Measurements from ENCODE around the gene TEX14. TPM values are rescaled to one million over a fixed set of nuclear protein-coding genes. Genes with fewer than 3 reads are reported as not detected.

TEX14 gene
- total RNA-seq, 1 donor from 2014 or later, result not detected

- no peak for TF ChIP-seq CTCF (IDR thresholded peaks at IDR 0.05)
These were observed 75.8 kb downstream of the TEX14 start for GRCh38 chr17:58615768-58616659.

DNA sequence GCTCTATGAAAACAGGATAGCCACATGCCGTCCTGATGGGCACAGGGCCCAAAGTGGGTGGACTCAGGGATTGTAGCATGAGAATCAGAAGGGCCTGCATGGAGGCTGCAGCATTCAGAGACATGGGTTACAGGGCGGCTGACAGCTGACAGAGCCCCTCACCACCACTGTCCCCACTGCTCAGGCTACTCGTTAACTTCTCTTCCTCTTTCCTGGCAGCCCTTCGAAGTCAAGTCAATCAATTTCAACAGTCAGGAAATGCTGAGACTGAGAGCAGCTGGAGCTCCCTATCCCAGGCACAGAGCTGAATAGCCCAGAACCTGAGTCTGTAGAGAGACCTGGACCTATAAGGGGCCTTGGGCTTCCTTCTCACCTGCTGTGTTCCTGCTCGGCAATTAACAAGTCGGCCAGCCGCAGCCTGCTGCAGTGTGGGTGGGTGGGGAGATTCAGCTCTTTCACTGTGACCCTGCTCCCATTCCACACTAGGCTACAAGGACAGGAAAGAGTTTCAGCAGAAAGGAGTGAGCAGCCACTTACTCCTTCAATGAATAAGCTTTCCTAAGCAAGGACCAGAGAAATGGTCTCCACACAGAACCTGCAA lies 76.9 kb downstream of the TEX14 start:
- Histone ChIP-seq H3K36me3 (no peaks in the 10 kb centered on the region), H3K4me3 (no peak overlapping the region), H3K4me1 (no peaks in the 10 kb centered on the region), H3K9me3 (no peaks in the 10 kb centered on the region), H3K27me3 (no peaks in the 10 kb centered on the region), H3K27ac (no peak overlapping the region)
- intact Hi-C loops (cut with DNase I), result no loop called here
- no peak for DNase-seq (ENCODE audit: low spot score in 2 of 2)
- no peak for TF ChIP-seq CTCF (IDR thresholded peaks at IDR 0.05)

More at GRCh38 chr17:58615768-58616659, 75.8 kb downstream of the TEX14 start:
- no peaks in the 10 kb centered on the region for H3K9me3 ChIP-seq
- no peak overlapping the region for H3K4me3 ChIP-seq
- no peaks in the 10 kb centered on the region for H3K27me3 ChIP-seq
- no peak for DNase-seq (ENCODE audit: low spot score in 2 of 2)
- intact Hi-C loops (cut with DNase I), result no loop called here
- H3K4me1 ChIP-seq, result no peaks in the 10 kb centered on the region
- no peaks in the 10 kb centered on the region for H3K36me3 ChIP-seq
- no peak overlapping the region for H3K27ac ChIP-seq

GRCh38 chr17:58611331-58611730 lies 80.5 kb downstream of the TEX14 start:
- no peak overlapping the region for H3K4me3 ChIP-seq
- DNase-seq (ENCODE audit: low spot score in 2 of 2), result no peak
- H3K27me3 ChIP-seq, result no peaks in the 10 kb centered on the region
- H3K4me1 ChIP-seq, result no peaks in the 10 kb centered on the region
- no peaks in the 10 kb centered on the region for H3K9me3 ChIP-seq
- no peak overlapping the region for H3K27ac ChIP-seq
- intact Hi-C loops (cut with DNase I), result no loop called here
- H3K36me3 ChIP-seq, result no peaks in the 10 kb centered on the region
- no peak for TF ChIP-seq CTCF (IDR thresholded peaks at IDR 0.05)

- no peaks in the 10 kb centered on the region for H3K9me3 ChIP-seq
- no peak overlapping the region for H3K27ac ChIP-seq
- no peaks in the 10 kb centered on the region for H3K27me3 ChIP-seq
- H3K4me3 ChIP-seq, result no peak overlapping the region
- no peak for TF ChIP-seq CTCF (IDR thresholded peaks at IDR 0.05)
- DNase-seq (ENCODE audit: low spot score in 2 of 2), result no peak
- no peaks in the 10 kb centered on the region for H3K36me3 ChIP-seq
- intact Hi-C loops (cut with DNase I), result no loop called here
- no peaks in the 10 kb centered on the region for H3K4me1 ChIP-seq
These were observed 84.9 kb downstream of the TEX14 start for GRCh38 chr17:58606934-58607333.

DNA sequence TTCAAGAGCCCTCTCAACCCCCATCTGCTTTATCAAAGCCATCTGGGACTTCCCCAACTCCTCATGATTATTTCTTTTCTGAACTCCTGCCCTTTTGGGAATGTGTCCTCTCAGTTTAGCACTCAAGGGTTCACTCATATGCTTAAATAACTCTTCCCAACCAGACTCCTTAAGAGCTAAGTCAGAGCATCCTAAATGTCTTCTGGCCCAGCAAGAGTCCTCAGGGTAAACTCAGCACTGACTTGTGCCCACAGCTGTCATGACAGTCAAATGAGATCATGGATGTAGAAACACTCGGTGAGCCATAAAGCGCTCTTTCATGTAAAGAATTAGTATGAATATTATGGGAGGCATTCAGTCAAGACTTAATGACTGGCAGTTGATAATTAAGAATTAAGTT lies 85.9 kb downstream of the TEX14 start:
- intact Hi-C loops (cut with DNase I), result no loop called here
- no peak overlapping the region for H3K4me3 ChIP-seq
- TF ChIP-seq CTCF (IDR thresholded peaks at IDR 0.05), result no peak
- H3K36me3 ChIP-seq, result no peaks in the 10 kb centered on the region
- no peak overlapping the region for H3K27ac ChIP-seq
- no peaks in the 10 kb centered on the region for H3K9me3 ChIP-seq
- no peaks in the 10 kb centered on the region for H3K27me3 ChIP-seq
- no peaks in the 10 kb centered on the region for H3K4me1 ChIP-seq
- no peak for DNase-seq (ENCODE audit: low spot score in 2 of 2)

Measured in ascending aorta (tissue), 2 donors.